Endodermal cell (in vitro differentiated cells): ENCODE results near the gene GINS1. TPM values are rescaled to one million over a fixed set of nuclear protein-coding genes. Genes with fewer than 3 reads are reported as not detected.

ENCODE experiments used
- DNase-seq: peaks from one replicate; pipeline ENCODE4 v3.0.0-alpha.2; 2017
- H3K27ac ChIP-seq: 2 replicates; pipeline ENCODE4 v1.5.1; 2013; ENCODE audit warnings: mild to moderate bottlenecking, low read depth, low read length, moderate library complexity
- H3K27me3 ChIP-seq: 2 replicates; pipeline ENCODE4 v1.6.1; 2013; ENCODE audit warnings: mild to moderate bottlenecking, low read length, moderate library complexity; ENCODE audit not compliant: insufficient read depth, control insufficient read depth, poor library complexity, severe bottlenecking
- H3K36me3 ChIP-seq: 2 replicates; pipeline ENCODE4 v1.7.0; 2013; ENCODE audit warnings: mild to moderate bottlenecking, low read length, moderate library complexity; ENCODE audit not compliant: control insufficient read depth, insufficient read depth
- H3K4me1 ChIP-seq: one replicate; pipeline ENCODE4 v1.7.0; 2013; ENCODE audit warnings: low read length; ENCODE audit not compliant: control insufficient read depth, insufficient read depth
- H3K4me3 ChIP-seq: 2 replicates; pipeline ENCODE4 v1.5.1; 2013; ENCODE audit warnings: mild to moderate bottlenecking, low read length, moderate library complexity
- H3K9ac ChIP-seq: 2 replicates; pipeline ENCODE4 v1.6.1; 2013; ENCODE audit warnings: mild to moderate bottlenecking, low read length, moderate library complexity; ENCODE audit not compliant: poor library complexity, severe bottlenecking; ENCODE audit errors: extremely low read depth
- H3K9me3 ChIP-seq: 2 replicates; pipeline ENCODE4 v1.6.1; 2013; ENCODE audit warnings: mild to moderate bottlenecking, low read length, moderate library complexity; ENCODE audit not compliant: control insufficient read depth
- H3K27ac Mint-ChIP-seq: 2 replicates; pipeline ENCODE4 v1.8.0; 2020; ENCODE audit warnings: mixed read lengths
- H3K27me3 Mint-ChIP-seq: 2 replicates; pipeline ENCODE4 v1.8.0; 2021; ENCODE audit warnings: mild to moderate bottlenecking, mixed read lengths; ENCODE audit not compliant: insufficient read depth
- H3K36me3 Mint-ChIP-seq: 2 replicates; pipeline ENCODE4 v1.8.0; 2020; ENCODE audit warnings: low read depth, mixed read lengths
- H3K4me1 Mint-ChIP-seq: 2 replicates; pipeline ENCODE4 v1.8.0; 2020; ENCODE audit warnings: mixed read lengths
- H3K4me3 Mint-ChIP-seq: 2 replicates; pipeline ENCODE4 v1.8.0; 2020; ENCODE audit warnings: mild to moderate bottlenecking, moderate library complexity, mixed read lengths
- H3K9me3 Mint-ChIP-seq: 2 replicates; pipeline ENCODE4 v1.8.0; 2020; ENCODE audit warnings: mild to moderate bottlenecking, mixed read lengths
- WGBS, 2 experiments: methylation state at CpG; one replicate each; pipeline versions ENCODE4 v1.1.5 to v1.1.7; 2013; ENCODE audit warnings: missing lambda C conversion rate in 2 of 2, mixed read lengths in 1 of 2; ENCODE audit not compliant: insufficient coverage in 1 of 2, insufficient read length in 1 of 2; 5-methylcytosine and 5-hydroxymethylcytosine counted together
- total RNA-seq, 2 donors: library from RNA; stranded (reverse); fragmentation: NEBNext Ultra II Directional in 1 of 2; extraction: Animal tissue kit (Norgen Biotek cat#: 25700) in 1 of 2; gene quantifications; 2 replicates in 1 of 2; 3 replicates in 1 of 2; pipeline ENCODE4 v1.2.1, GENCODE V29; 2021
- TF ChIP-seq, protein P1 (sequence below): fragments of 200-600 bp; sonication (generic); conservative IDR thresholded peaks from 2 replicates; pipeline ENCODE4 v1.5.0; 2021; ENCODE audit warnings: antibody characterized with exemption, mild to moderate bottlenecking

The GINS1 gene
- total RNA-seq, 2 donors from 2014 or later, result 40.2 to 48.6 TPM

DNA sequence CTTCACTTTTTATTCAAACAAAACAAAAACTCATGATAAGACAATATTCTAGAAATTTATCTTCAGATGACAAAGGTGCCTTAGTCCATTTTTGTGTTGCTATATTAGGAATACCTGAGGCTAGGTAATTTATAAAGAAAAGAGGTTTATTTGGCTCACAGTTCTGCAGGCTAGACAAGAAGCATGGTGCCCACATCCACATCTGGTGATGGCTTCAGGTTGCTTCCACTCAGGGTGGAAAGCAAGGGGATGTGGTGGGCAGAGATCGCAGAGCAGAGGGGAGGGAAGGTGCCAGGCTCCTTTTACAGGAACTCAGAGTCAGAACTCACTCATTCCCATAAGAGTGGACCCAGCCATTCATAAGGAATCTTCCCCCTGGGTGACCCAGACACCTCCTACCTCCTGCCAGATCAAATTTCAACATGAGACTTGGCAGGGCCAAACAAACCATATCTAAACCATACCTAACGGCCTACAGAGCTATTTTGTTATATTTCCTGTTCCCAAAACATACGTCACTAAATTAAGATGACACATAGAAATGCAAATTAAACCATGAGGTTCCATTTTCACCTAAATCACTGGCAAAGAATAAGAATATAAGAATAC is 43.2 kb upstream of the GINS1 start:
- Histone ChIP-seq H3K27ac (no peak overlapping the region), H3K9ac (no peak overlapping the region), H3K4me3 (no peak overlapping the region), H3K27me3 (no peaks in the 10 kb centered on the region), H3K36me3 (no peaks in the 10 kb centered on the region), H3K4me1 (no peaks in the 10 kb centered on the region), H3K9me3 (no peaks in the 10 kb centered on the region)
- Mint-ChIP-seq H3K27ac (no peak overlapping the region), H3K27me3 (no peaks in the 10 kb centered on the region), H3K4me1 (no peaks in the 10 kb centered on the region), H3K4me3 (no peak overlapping the region), H3K36me3 (peaks cover 24% of the 10 kb centered on the region), H3K9me3 (peaks cover 4% of the 10 kb centered on the region)
- DNase-seq, result peak; percentile 19
- WGBS, 2 experiments, result 92% methylated on average over 2 to 3 of the region's 3 CpGs
- TF ChIP-seq, protein P1, sequence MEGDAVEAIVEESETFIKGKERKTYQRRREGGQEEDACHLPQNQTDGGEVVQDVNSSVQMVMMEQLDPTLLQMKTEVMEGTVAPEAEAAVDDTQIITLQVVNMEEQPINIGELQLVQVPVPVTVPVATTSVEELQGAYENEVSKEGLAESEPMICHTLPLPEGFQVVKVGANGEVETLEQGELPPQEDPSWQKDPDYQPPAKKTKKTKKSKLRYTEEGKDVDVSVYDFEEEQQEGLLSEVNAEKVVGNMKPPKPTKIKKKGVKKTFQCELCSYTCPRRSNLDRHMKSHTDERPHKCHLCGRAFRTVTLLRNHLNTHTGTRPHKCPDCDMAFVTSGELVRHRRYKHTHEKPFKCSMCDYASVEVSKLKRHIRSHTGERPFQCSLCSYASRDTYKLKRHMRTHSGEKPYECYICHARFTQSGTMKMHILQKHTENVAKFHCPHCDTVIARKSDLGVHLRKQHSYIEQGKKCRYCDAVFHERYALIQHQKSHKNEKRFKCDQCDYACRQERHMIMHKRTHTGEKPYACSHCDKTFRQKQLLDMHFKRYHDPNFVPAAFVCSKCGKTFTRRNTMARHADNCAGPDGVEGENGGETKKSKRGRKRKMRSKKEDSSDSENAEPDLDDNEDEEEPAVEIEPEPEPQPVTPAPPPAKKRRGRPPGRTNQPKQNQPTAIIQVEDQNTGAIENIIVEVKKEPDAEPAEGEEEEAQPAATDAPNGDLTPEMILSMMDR, result no peak

- Mint-ChIP-seq H3K4me1 (no peaks in the 10 kb centered on the region), H3K4me3 (no peak overlapping the region), H3K9me3 (peaks cover 4% of the 10 kb centered on the region), H3K27ac (no peak overlapping the region), H3K36me3 (peaks cover 24% of the 10 kb centered on the region), H3K27me3 (no peaks in the 10 kb centered on the region)
- peak; percentile 39 for DNase-seq
- Histone ChIP-seq H3K4me1 (no peaks in the 10 kb centered on the region), H3K36me3 (no peaks in the 10 kb centered on the region), H3K9ac (no peak overlapping the region), H3K27ac (no peak overlapping the region), H3K4me3 (no peak overlapping the region), H3K27me3 (no peaks in the 10 kb centered on the region), H3K9me3 (no peaks in the 10 kb centered on the region)
- WGBS, 2 experiments, result 93 to 100% methylated on average over 1 to 2 of the region's 2 CpGs
- TF ChIP-seq, protein P1, result no peak
Observed at GRCh38 chr20:25364879-25365699, 42.4 kb upstream of the GINS1 start.

- Mint-ChIP-seq H3K36me3 (peaks cover 23% of the 10 kb centered on the region), H3K27ac (no peak overlapping the region), H3K4me3 (no peak overlapping the region), H3K9me3 (peaks cover 11% of the 10 kb centered on the region), H3K27me3 (no peaks in the 10 kb centered on the region), H3K4me1 (no peaks in the 10 kb centered on the region)
- WGBS, 2 experiments, result 90 to 95% methylated on average over 10 of the region's 10 CpGs
- Histone ChIP-seq H3K9ac (no peak overlapping the region), H3K4me3 (no peak overlapping the region), H3K27me3 (no peaks in the 10 kb centered on the region), H3K36me3 (peaks cover 5% of the 10 kb centered on the region), H3K27ac (no peak overlapping the region), H3K4me1 (no peaks in the 10 kb centered on the region), H3K9me3 (peaks cover 8% of the 10 kb centered on the region)
- TF ChIP-seq, protein P1, result no peak
- DNase-seq, result no peak
Observed at GRCh38 chr20:25368526-25368925, 38.9 kb upstream of the GINS1 start.
